Fibroblast of skin of right quadriceps (primary cell): ENCODE data around the gene MYO1B.

Experiments used
- DNase-seq: peaks from one replicate; pipeline ENCODE4 v3.0.0-alpha.2; 2013

Gene MYO1B

GRCh38 chr2:191245046-191245868 lies at the start of gene MYO1B:
Gene MYO1B, plus strand, starts transcription at chr2:191245404. Its CDS starts 31,492 bp downstream, at chr2:191276896.
- peak; percentile 82 for DNase-seq

GRCh38 chr2:191197096-191197495 lies 48.1 kb upstream of the MYO1B start:
- DNase-seq, result no peak

- DNase-seq, result no peak
Measured at GRCh38 chr2:191198271-191198670, 46.9 kb upstream of the MYO1B start.

- no peak for DNase-seq
Measured at GRCh38 chr2:191199929-191200512, 45.2 kb upstream of the MYO1B start.

GRCh38 chr2:191200910-191201309 lies 44.3 kb upstream of the MYO1B start:
- DNase-seq, result no peak

- peak; percentile 82 for DNase-seq
Measured at GRCh38 chr2:191202209-191202721, 42.9 kb upstream of the MYO1B start.

- peak; percentile 68 for DNase-seq
Measured at GRCh38 chr2:191202881-191203397, 42.3 kb upstream of the MYO1B start.

- no peak for DNase-seq
Measured at GRCh38 chr2:191204433-191204832, 40.8 kb upstream of the MYO1B start.

- no peak for DNase-seq
Measured at GRCh38 chr2:191206613-191207471, 38.4 kb upstream of the MYO1B start.

- DNase-seq, result peak; percentile 76
Measured at GRCh38 chr2:191209340-191209739, 35.9 kb upstream of the MYO1B start.

GRCh38 chr2:191212119-191212518 lies 33.1 kb upstream of the MYO1B start:
- DNase-seq, result no peak

- no peak for DNase-seq
Measured at GRCh38 chr2:191213333-191213732, 31.9 kb upstream of the MYO1B start.

- DNase-seq, result no peak
Measured at GRCh38 chr2:191215230-191215629, 30.0 kb upstream of the MYO1B start.

- DNase-seq, result no peak
Measured at GRCh38 chr2:191215666-191216065, 29.5 kb upstream of the MYO1B start.

- peak; percentile 74 for DNase-seq
Measured at GRCh38 chr2:191217580-191217979, 27.6 kb upstream of the MYO1B start.

GRCh38 chr2:191218292-191218898 lies 26.8 kb upstream of the MYO1B start:
- peak; percentile 83 for DNase-seq

- DNase-seq, result no peak
Measured at GRCh38 chr2:191220671-191221070, 24.5 kb upstream of the MYO1B start.

GRCh38 chr2:191221666-191222065 lies 23.5 kb upstream of the MYO1B start:
- no peak for DNase-seq

GRCh38 chr2:191222507-191222906 lies 22.7 kb upstream of the MYO1B start:
- peak; percentile 19 for DNase-seq

- no peak for DNase-seq
Measured at GRCh38 chr2:191222952-191223351, 22.3 kb upstream of the MYO1B start.

- no peak for DNase-seq
Measured at GRCh38 chr2:191225126-191225525, 20.1 kb upstream of the MYO1B start.

GRCh38 chr2:191225690-191226089 lies 19.5 kb upstream of the MYO1B start:
- no peak for DNase-seq

- DNase-seq, result peak; percentile 68
Measured at GRCh38 chr2:191226196-191226595, 19.0 kb upstream of the MYO1B start.
